ENCODE measurements around the gene AMACR.

The AMACR gene

DNA sequence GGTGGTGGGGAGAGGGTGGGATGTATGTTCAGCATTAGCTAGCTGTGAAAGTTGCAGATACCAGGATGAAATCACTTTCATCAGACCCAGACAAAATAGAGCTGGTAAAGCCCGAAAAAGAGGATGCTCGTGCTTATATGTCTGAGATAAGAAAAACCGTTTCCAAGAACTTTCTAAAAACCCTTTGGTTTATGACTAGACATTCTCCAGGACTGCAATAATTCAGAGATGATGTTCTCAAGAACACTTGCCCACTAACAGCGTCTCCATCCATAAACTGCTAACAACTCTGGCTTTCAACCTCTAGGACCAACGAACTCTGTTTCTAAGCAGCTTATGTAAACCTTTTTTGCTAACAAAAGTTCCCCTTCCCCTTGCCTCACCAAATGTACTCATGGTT is 8.4 kb upstream of the AMACR start:
- DNase-seq = no peak
- no peak overlapping the region for H2BK15ac ChIP-seq (replicated peaks; ENCODE audit: low read depth)
- H3K27ac ChIP-seq (ENCODE audit: low read depth, low read length) = no peak overlapping the region
- H2BK120ac ChIP-seq (ENCODE audit: low read depth, low read length) = no peak overlapping the region
- no peaks in the 10 kb centered on the region for H3K4me1 ChIP-seq (ENCODE audit: control insufficient read depth, low read depth, low read length)
- H3K18ac ChIP-seq (ENCODE audit: low read length) = no peak overlapping the region
- no peaks in the 10 kb centered on the region for H3K79me2 ChIP-seq (ENCODE audit: control insufficient read depth, insufficient read depth, low read length)
- H2AK5ac ChIP-seq (ENCODE audit: low read length) = no peak overlapping the region
- H4K8ac ChIP-seq (ENCODE audit: low read depth, low read length) = no peak overlapping the region
- H3K9ac ChIP-seq (ENCODE audit: low read length) = no peak overlapping the region
- H3K23ac ChIP-seq (ENCODE audit: low read length) = no peak overlapping the region
- H3K4ac ChIP-seq (ENCODE audit: low read depth, low read length) = peak overlapping the region; percentile 3
- H3K4me3 ChIP-seq (ENCODE audit: low read length) = no peak overlapping the region
- no peak overlapping the region for H4K5ac ChIP-seq (ENCODE audit: low read length)
- H3K79me1 ChIP-seq (ENCODE audit: low read length) = no peaks in the 10 kb centered on the region
- H3K36me3 ChIP-seq (ENCODE audit: control insufficient read depth, insufficient read depth, low read length) = no peaks in the 10 kb centered on the region
- no peaks in the 10 kb centered on the region for H3K27me3 ChIP-seq (ENCODE audit: insufficient read depth, low read length, poor library complexity)
- H3K4me2 ChIP-seq (ENCODE audit: low read length) = no peak overlapping the region
- WGBS (ENCODE audit: extremely low coverage, insufficient coverage, low lambda C conversion rate) = no CpG with 5 or more reads among the region's 5 CpGs
- no peak overlapping the region for H3K56ac ChIP-seq (ENCODE audit: low read length)
- no peak overlapping the region for H2BK5ac ChIP-seq (ENCODE audit: low read length)

DNA sequence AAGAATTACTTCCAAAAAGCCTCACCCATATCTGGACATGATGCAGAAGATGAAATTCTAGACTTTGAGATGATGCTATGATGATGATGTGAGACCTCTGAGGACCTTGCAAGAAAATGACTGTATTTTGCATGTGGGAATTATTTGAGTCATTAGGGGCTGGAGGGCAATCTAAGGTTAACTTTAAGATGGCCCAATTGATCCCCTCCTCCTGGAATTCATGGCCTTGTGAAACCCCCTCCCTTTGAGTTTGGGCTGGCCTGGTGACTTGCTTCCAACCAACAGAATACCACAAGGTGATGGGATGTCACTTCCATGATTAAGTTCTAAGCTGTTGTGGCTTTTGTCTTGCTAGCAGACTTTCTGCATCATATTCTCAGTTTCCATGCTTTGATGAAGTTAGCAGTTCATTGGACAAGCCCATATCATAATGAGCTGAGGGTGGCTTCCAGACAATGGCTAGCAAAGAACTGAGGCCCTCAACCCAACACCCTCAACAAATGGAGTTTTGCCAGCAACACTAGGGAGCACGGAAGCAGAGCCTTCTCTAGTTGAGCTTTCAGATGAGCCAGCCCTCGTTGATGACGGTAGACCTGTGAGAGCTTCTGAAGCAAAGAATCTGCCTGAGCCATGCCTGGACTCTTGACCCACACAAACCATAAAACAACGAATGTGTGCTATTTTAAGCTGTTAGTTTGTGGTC is 7.4 kb upstream of the AMACR start:
- no peak overlapping the region for H2BK120ac ChIP-seq (ENCODE audit: low read depth, low read length)
- H3K56ac ChIP-seq (ENCODE audit: low read length) = no peak overlapping the region
- H3K4me2 ChIP-seq (ENCODE audit: low read length) = no peak overlapping the region
- no peak overlapping the region for H3K4ac ChIP-seq (ENCODE audit: low read depth, low read length)
- no peak overlapping the region for H3K18ac ChIP-seq (ENCODE audit: low read length)
- no peak overlapping the region for H2BK15ac ChIP-seq (replicated peaks; ENCODE audit: low read depth)
- H3K36me3 ChIP-seq (ENCODE audit: control insufficient read depth, insufficient read depth, low read length) = no peaks in the 10 kb centered on the region
- no peak overlapping the region for H3K4me3 ChIP-seq (ENCODE audit: low read length)
- no peak overlapping the region for H4K5ac ChIP-seq (ENCODE audit: low read length)
- H2AK5ac ChIP-seq (ENCODE audit: low read length) = no peak overlapping the region
- no peak overlapping the region for H3K27ac ChIP-seq (ENCODE audit: low read depth, low read length)
- H3K27me3 ChIP-seq (ENCODE audit: insufficient read depth, low read length, poor library complexity) = no peaks in the 10 kb centered on the region
- no CpG with 5 or more reads among the region's 4 CpGs for WGBS (ENCODE audit: extremely low coverage, insufficient coverage, low lambda C conversion rate)
- no peaks in the 10 kb centered on the region for H3K79me2 ChIP-seq (ENCODE audit: control insufficient read depth, insufficient read depth, low read length)
- no peak overlapping the region for H4K8ac ChIP-seq (ENCODE audit: low read depth, low read length)
- H3K4me1 ChIP-seq (ENCODE audit: control insufficient read depth, low read depth, low read length) = no peaks in the 10 kb centered on the region
- H3K23ac ChIP-seq (ENCODE audit: low read length) = no peak overlapping the region
- no peak overlapping the region for H3K9ac ChIP-seq (ENCODE audit: low read length)
- no peaks in the 10 kb centered on the region for H3K79me1 ChIP-seq (ENCODE audit: low read length)
- H2BK5ac ChIP-seq (ENCODE audit: low read length) = no peak overlapping the region
- no peak for DNase-seq

DNA sequence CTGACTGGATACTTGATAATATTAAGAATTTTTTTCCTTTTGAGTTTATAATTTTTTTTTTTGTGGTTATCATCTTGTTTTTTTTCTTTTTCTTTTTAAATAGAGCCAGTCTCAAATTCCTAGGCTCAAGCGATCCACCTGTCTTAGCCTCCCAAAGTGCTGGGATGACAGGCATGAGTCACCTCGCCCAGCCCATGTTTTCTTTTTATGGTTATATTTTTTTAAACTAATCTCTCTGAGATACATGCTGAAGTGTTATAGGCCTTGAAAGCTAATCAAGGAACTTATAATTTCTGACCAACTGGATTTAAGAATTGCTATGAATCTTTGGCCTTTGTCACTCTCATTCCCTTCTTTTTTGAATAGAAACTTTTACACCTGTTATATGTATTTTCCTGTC is 6.8 kb upstream of the AMACR start:
- H3K79me1 ChIP-seq (ENCODE audit: low read length) = no peaks in the 10 kb centered on the region
- no peak overlapping the region for H3K4me2 ChIP-seq (ENCODE audit: low read length)
- no CpG with 5 or more reads among the region's 2 CpGs for WGBS (ENCODE audit: extremely low coverage, insufficient coverage, low lambda C conversion rate)
- no peaks in the 10 kb centered on the region for H3K79me2 ChIP-seq (ENCODE audit: control insufficient read depth, insufficient read depth, low read length)
- no peaks in the 10 kb centered on the region for H3K36me3 ChIP-seq (ENCODE audit: control insufficient read depth, insufficient read depth, low read length)
- no peak overlapping the region for H3K27ac ChIP-seq (ENCODE audit: low read depth, low read length)
- H4K5ac ChIP-seq (ENCODE audit: low read length) = no peak overlapping the region
- H3K18ac ChIP-seq (ENCODE audit: low read length) = no peak overlapping the region
- H2BK120ac ChIP-seq (ENCODE audit: low read depth, low read length) = no peak overlapping the region
- DNase-seq = no peak
- no peaks in the 10 kb centered on the region for H3K4me1 ChIP-seq (ENCODE audit: control insufficient read depth, low read depth, low read length)
- H2AK5ac ChIP-seq (ENCODE audit: low read length) = no peak overlapping the region
- H3K4me3 ChIP-seq (ENCODE audit: low read length) = no peak overlapping the region
- H3K4ac ChIP-seq (ENCODE audit: low read depth, low read length) = no peak overlapping the region
- H2BK5ac ChIP-seq (ENCODE audit: low read length) = no peak overlapping the region
- H2BK15ac ChIP-seq (replicated peaks; ENCODE audit: low read depth) = no peak overlapping the region
- no peak overlapping the region for H4K8ac ChIP-seq (ENCODE audit: low read depth, low read length)
- H3K56ac ChIP-seq (ENCODE audit: low read length) = no peak overlapping the region
- no peak overlapping the region for H3K23ac ChIP-seq (ENCODE audit: low read length)
- H3K27me3 ChIP-seq (ENCODE audit: insufficient read depth, low read length, poor library complexity) = no peaks in the 10 kb centered on the region
- no peak overlapping the region for H3K9ac ChIP-seq (ENCODE audit: low read length)

DNA sequence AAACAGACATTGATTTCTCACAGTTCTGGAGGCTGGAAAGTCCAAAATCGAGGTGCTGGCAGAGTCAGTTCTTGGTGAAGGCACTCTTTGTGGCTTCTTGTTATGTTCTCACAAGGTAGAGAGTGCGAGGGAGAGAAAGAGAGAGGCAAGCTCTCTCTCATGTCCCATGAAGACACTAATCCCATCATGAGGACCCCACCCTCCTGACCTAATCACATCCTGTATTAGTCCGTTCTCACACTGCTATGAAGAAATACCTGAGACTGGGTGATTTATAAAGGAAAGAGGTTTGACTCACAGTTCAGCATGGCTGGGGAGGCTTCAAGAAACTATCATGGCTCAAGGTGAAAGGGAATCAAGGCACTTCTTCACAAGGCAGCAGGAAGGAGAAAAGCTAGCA is 5.7 kb upstream of the AMACR start:
- Histone ChIP-seq H3K79me2 (ENCODE audit: control insufficient read depth, insufficient read depth, low read length) (no peaks in the 10 kb centered on the region), H3K56ac (ENCODE audit: low read length) (no peak overlapping the region), H2AK5ac (ENCODE audit: low read length) (no peak overlapping the region), H4K8ac (ENCODE audit: low read depth, low read length) (no peak overlapping the region), H2BK15ac (replicated peaks; ENCODE audit: low read depth) (no peak overlapping the region), H3K4me2 (ENCODE audit: low read length) (no peak overlapping the region), H4K5ac (ENCODE audit: low read length) (no peak overlapping the region), H3K18ac (ENCODE audit: low read length) (no peak overlapping the region), H3K4ac (ENCODE audit: low read depth, low read length) (no peak overlapping the region), H3K27me3 (ENCODE audit: insufficient read depth, low read length, poor library complexity) (no peaks in the 10 kb centered on the region), H3K36me3 (ENCODE audit: control insufficient read depth, insufficient read depth, low read length) (no peaks in the 10 kb centered on the region), H3K27ac (ENCODE audit: low read depth, low read length) (no peak overlapping the region), H3K79me1 (ENCODE audit: low read length) (no peaks in the 10 kb centered on the region), H2BK5ac (ENCODE audit: low read length) (no peak overlapping the region), H3K4me1 (ENCODE audit: control insufficient read depth, low read depth, low read length) (no peaks in the 10 kb centered on the region), H3K23ac (ENCODE audit: low read length) (no peak overlapping the region), H2BK120ac (ENCODE audit: low read depth, low read length) (no peak overlapping the region), H3K4me3 (ENCODE audit: low read length) (no peak overlapping the region), H3K9ac (ENCODE audit: low read length) (no peak overlapping the region)
- no CpG with 5 or more reads among the region's 3 CpGs for whole genome bisulfite sequencing (ENCODE audit: extremely low coverage, insufficient coverage, low lambda C conversion rate)
- DNase-seq = no peak

DNA sequence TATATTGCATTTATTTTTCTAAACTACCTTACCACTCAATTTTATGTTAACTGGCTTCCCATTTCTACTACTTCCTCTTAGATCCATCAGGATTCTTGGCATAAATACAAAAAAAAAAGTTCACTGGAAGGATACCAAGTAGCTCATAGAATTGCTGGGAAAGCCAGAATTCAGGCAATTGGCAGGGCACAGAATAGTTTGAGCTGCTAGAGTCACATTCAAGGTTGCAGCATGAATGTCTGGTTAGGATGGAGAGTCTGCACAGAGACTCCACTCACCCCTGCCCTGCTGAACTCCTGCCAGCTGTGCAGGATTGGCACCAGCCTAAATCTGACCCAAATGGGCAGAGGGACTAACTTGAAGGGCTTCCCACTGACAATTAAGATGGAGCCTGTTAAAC is 4.9 kb upstream of the AMACR start:
- Histone ChIP-seq H3K27ac (ENCODE audit: low read depth, low read length) (no peak overlapping the region), H3K4me1 (ENCODE audit: control insufficient read depth, low read depth, low read length) (no peaks in the 10 kb centered on the region), H2AK5ac (ENCODE audit: low read length) (no peak overlapping the region), H2BK5ac (ENCODE audit: low read length) (no peak overlapping the region), H3K4me2 (ENCODE audit: low read length) (no peak overlapping the region), H3K4me3 (ENCODE audit: low read length) (no peak overlapping the region), H3K9ac (ENCODE audit: low read length) (no peak overlapping the region), H3K18ac (ENCODE audit: low read length) (no peak overlapping the region), H2BK15ac (replicated peaks; ENCODE audit: low read depth) (no peak overlapping the region), H3K27me3 (ENCODE audit: insufficient read depth, low read length, poor library complexity) (no peaks in the 10 kb centered on the region), H2BK120ac (ENCODE audit: low read depth, low read length) (no peak overlapping the region), H3K79me1 (ENCODE audit: low read length) (no peaks in the 10 kb centered on the region), H3K79me2 (ENCODE audit: control insufficient read depth, insufficient read depth, low read length) (no peaks in the 10 kb centered on the region), H3K56ac (ENCODE audit: low read length) (no peak overlapping the region), H3K23ac (ENCODE audit: low read length) (no peak overlapping the region), H4K8ac (ENCODE audit: low read depth, low read length) (no peak overlapping the region), H3K4ac (ENCODE audit: low read depth, low read length) (no peak overlapping the region), H4K5ac (ENCODE audit: low read length) (no peak overlapping the region), H3K36me3 (ENCODE audit: control insufficient read depth, insufficient read depth, low read length) (no peaks in the 10 kb centered on the region)
- DNase-seq = no peak

DNA sequence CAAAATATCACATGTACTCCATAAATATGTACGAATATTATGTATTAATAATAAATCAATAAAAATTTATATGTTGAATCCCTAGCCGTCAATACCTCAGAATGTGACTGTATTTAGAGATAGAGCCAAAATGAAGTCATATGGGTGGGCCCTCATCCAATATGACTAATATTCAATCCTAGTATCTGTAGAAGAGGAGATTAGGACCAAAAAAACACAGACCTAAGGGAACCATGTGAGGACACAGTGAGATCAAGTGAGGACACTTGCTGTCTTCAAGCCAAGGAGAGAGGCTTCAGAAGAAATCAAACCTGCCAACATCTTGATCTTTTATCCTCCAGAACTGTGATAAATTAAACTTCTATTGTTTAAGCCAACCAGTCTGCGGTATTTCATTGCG is 3.7 kb upstream of the AMACR start:
- no peak for DNase-seq
- Histone ChIP-seq H3K56ac (ENCODE audit: low read length) (no peak overlapping the region), H2BK15ac (replicated peaks; ENCODE audit: low read depth) (no peak overlapping the region), H2BK5ac (ENCODE audit: low read length) (no peak overlapping the region), H4K8ac (ENCODE audit: low read depth, low read length) (no peak overlapping the region), H2AK5ac (ENCODE audit: low read length) (no peak overlapping the region), H3K4ac (ENCODE audit: low read depth, low read length) (no peak overlapping the region), H3K18ac (ENCODE audit: low read length) (no peak overlapping the region), H3K79me2 (ENCODE audit: control insufficient read depth, insufficient read depth, low read length) (no peaks in the 10 kb centered on the region), H3K9ac (ENCODE audit: low read length) (no peak overlapping the region), H4K5ac (ENCODE audit: low read length) (no peak overlapping the region), H3K4me2 (ENCODE audit: low read length) (no peak overlapping the region), H3K4me1 (ENCODE audit: control insufficient read depth, low read depth, low read length) (peaks cover 6% of the 10 kb centered on the region), H3K79me1 (ENCODE audit: low read length) (no peaks in the 10 kb centered on the region), H3K27ac (ENCODE audit: low read depth, low read length) (no peak overlapping the region), H3K36me3 (ENCODE audit: control insufficient read depth, insufficient read depth, low read length) (no peaks in the 10 kb centered on the region), H3K23ac (ENCODE audit: low read length) (no peak overlapping the region), H3K4me3 (ENCODE audit: low read length) (no peak overlapping the region), H2BK120ac (ENCODE audit: low read depth, low read length) (no peak overlapping the region), H3K27me3 (ENCODE audit: insufficient read depth, low read length, poor library complexity) (no peaks in the 10 kb centered on the region)
- no CpG with 5 or more reads among the region's 4 CpGs for WGBS (ENCODE audit: extremely low coverage, insufficient coverage, low lambda C conversion rate)
